SK-N-SH treated with all-trans-retinoic acid at 6 μM for 48 hours (cell line): ENCODE data around the gene PSMD10.

Source experiments
- BACH2 ChIP-seq: fragments of 250-450 bp; sonication (Bioruptor Pico); IDR thresholded peaks from 2 replicates; pipeline ENCODE4 v1.9.0; 2021; ENCODE audit warnings: mild to moderate bottlenecking, borderline replicate concordance
- RARB ChIP-seq: fragments of 250-450 bp; sonication (Bioruptor Pico); IDR thresholded peaks from 2 replicates; pipeline ENCODE4 v1.8.0; 2021; ENCODE audit warnings: mild to moderate bottlenecking, moderate library complexity
- TCF4 ChIP-seq: fragments of 250-450 bp; sonication (Bioruptor Pico); IDR thresholded peaks from 2 replicates; pipeline ENCODE4 v1.8.0; 2021; ENCODE audit warnings: mild to moderate bottlenecking, moderate library complexity, borderline replicate concordance
- ZFP30 ChIP-seq: fragments of 450-650 bp; formaldehyde crosslinking; IDR thresholded peaks from 2 replicates; pipeline ENCODE4 v1.5.0; 2022; ENCODE audit warnings: mild to moderate bottlenecking, moderate library complexity

- TF ChIP-seq BACH2 (CRISPR knock-in tag), result no peak
- no peak for TF ChIP-seq ZFP30 (CRISPR knock-in tag)
- TF ChIP-seq RARB (CRISPR knock-in tag), result no peak
- no peak for TF ChIP-seq TCF4 (CRISPR knock-in tag)
Observed at GRCh38 chrX:108132876-108133275, 41.5 kb upstream of the PSMD10 start.
